ENCODE data around the gene BEX2.

DNA sequence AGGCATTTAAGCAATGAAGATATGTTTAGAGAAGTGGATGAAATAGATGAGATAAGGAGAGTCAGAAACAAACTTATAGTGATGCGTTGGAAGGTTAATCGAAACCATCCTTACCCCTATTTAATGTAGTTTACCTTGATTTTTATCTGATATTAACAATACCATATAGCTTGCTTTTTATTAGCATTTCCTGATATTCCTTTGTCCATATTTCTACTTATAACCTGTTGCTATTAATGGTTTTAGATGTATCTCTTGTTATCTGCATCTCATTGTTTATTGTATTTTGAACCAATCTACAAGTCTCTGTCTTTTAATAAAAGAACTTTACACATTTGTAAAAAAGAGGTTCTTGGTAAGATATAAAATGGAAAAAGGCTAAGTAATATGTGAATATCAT lies 47.1 kb upstream of the BEX2 start:
- TF ChIP-seq CTCF (IDR thresholded peaks at IDR 0.05) = no peak
- no peak for TF ChIP-seq POLR2A (IDR thresholded peaks at IDR 0.05)

Data from Peyer's patch (tissue), 4 donors.